ENCODE results near the gene TMTC3. TPM values are rescaled to one million over a fixed set of nuclear protein-coding genes. Genes with fewer than 3 reads are reported as not detected.

TMTC3 gene
- total and polyA plus RNA-seq, 2 of the 4 experiments (the other 2 are of a cell fraction), result 3.7 to 44.3 TPM

GRCh38 chr12:88245905-88246304 lies 103.8 kb downstream of the TMTC3 start:
- Histone ChIP-seq H3K4ac (ENCODE audit: low read depth, low read length) (no peak overlapping the region), H4K8ac (ENCODE audit: low read depth in 2 of 2, low read length in 2 of 2) (no peak overlapping the region), H3K79me1 (ENCODE audit: low read depth in 1 of 2, low read length in 2 of 2) (no peaks in the 10 kb centered on the region), H2BK5ac (ENCODE audit: low read depth, low read length, poor library complexity, severe bottlenecking) (no peak overlapping the region), H3K4me3 (ENCODE audit: insufficient read depth, low read depth, low read length) (no peak overlapping the region), H3K14ac (replicated peaks; ENCODE audit: low read depth, low read length) (no peak overlapping the region), H3K9me1 (ENCODE audit: insufficient read depth, low read length) (no peaks in the 10 kb centered on the region; the same call in 1 of the 2 replicates), H4K91ac (ENCODE audit: insufficient read depth, low read depth, low read length) (no peak overlapping the region), H3K23ac (ENCODE audit: low read depth, low read length) (no peak overlapping the region), H2AK5ac (ENCODE audit: low read depth, low read length) (no peak overlapping the region), H3K18ac (ENCODE audit: low read depth, low read length) (no peak overlapping the region), H3K4me1 (ENCODE audit: control insufficient read depth, insufficient read depth, low read length) (peaks cover 3% of the 10 kb centered on the region), H3K27me3 (ENCODE audit: control insufficient read depth, insufficient read depth, low read length) (no peaks in the 10 kb centered on the region), H4K5ac (ENCODE audit: low read depth, low read length) (no peak overlapping the region), H2BK15ac (ENCODE audit: low read depth, low read length) (no peak overlapping the region; the same call in 2 of the 3 replicates), H3K36me3 (ENCODE audit: control insufficient read depth, insufficient read depth, low read length) (no peaks in the 10 kb centered on the region), H2AK9ac (replicated peaks; ENCODE audit: low read depth, low read length, poor library complexity) (no peak overlapping the region), H3K9ac (ENCODE audit: low read depth, low read length) (no peak overlapping the region), H3K4me2 (ENCODE audit: low read depth, low read length) (no peak overlapping the region), H3K56ac (ENCODE audit: extremely low read depth, insufficient read depth, low read length) (no peak overlapping the region), H3K9me3 (ENCODE audit: control insufficient read depth, insufficient read depth, low read length) (no peaks in the 10 kb centered on the region), H4K20me1 (ENCODE audit: insufficient read depth, low read length) (no peaks in the 10 kb centered on the region), H2BK20ac (ENCODE audit: low read depth, low read length) (no peak overlapping the region), H2AFZ (replicated peaks; ENCODE audit: low read length, poor library complexity) (no peak overlapping the region), H2BK120ac (ENCODE audit: low read depth, low read length) (no peak overlapping the region), H3K27ac (ENCODE audit: insufficient read depth, low read length) (no peak overlapping the region)
- DNase-seq (no peak), ATAC-seq (ENCODE audit: low read depth) (no peak)
- in situ Hi-C loops (cut with MboI; ENCODE audit: low sequenced_read_pairs) (no loop called here), intact Hi-C loops (cut with micrococcal nuclease) (no loop called here), dilution Hi-C loops (cut with HindIII; ENCODE audit: low sequenced_read_pairs, unreplicated experiment) (no loop called here)
- CTCF ChIA-PET, result no interaction called here
- no peak for TF ChIP-seq RCOR1 (IDR thresholded peaks at IDR 0.05; ENCODE audit: insufficient replicate concordance, low read length)
- no peak for TF ChIP-seq BHLHE40 (IDR thresholded peaks at IDR 0.05; ENCODE audit: low read depth, low read length)
- no peak for TF ChIP-seq MAZ (IDR thresholded peaks at IDR 0.05; ENCODE audit: borderline replicate concordance, low read depth, low read length)
- POLR2A ChIA-PET (ENCODE audit: unreplicated experiment), result no interaction called here
- BruUV-seq (replicated peaks), result no TSS peak
- no CpG with 5 or more reads among the region's 1 CpG for WGBS, 2 experiments (ENCODE audit: extremely low coverage in 2 of 2, insufficient read length in 1 of 2)

Data from IMR-90 (cell line).